GM10248 (cell line): ENCODE data around the gene GNG7.
"Not testable (repeated sequence)": the region's sequence is repeated elsewhere in the genome, so short reads cannot be mapped to it uniquely, and the experiment has no call there.

Source experiments
- CTCF ChIA-PET: fragments of 300-600 bp; sonication (Branson Sonifier 250); formaldehyde crosslinking; extraction: SDS; loops from one replicate; lab custom pipeline; 2021; ENCODE audit warnings: antibody characterized with exemption; lab: Yijun Ruan, JAX
- POLR2A ChIA-PET: fragments of 350-650 bp; sonication (Branson Sonifier 250); formaldehyde crosslinking; extraction: SDS; loops from one replicate; lab custom pipeline; 2020; ENCODE audit warnings: antibody characterized with exemption; lab: Yijun Ruan, JAX
- DNase-seq: peaks from one replicate; pipeline ENCODE4 v3.0.0; 2012; ENCODE audit errors: extremely low spot score
- CTCF ChIP-seq: IDR thresholded peaks from 2 replicates; pipeline ENCODE4 v1.5.1; 2012; ENCODE audit warnings: mild to moderate bottlenecking, low read depth; ENCODE audit errors: extremely low read depth, missing control alignments, control extremely low read depth

Gene GNG7

GRCh38 chr19:2717638-2718541, 15.4 kb upstream of the GNG7 start:
- CTCF ChIA-PET, result no interaction called here
- DNase-seq, result no peak
- POLR2A ChIA-PET, result no interaction called here
- TF ChIP-seq CTCF, result no peak

GRCh38 chr19:2716722-2717637, 14.5 kb upstream of the GNG7 start:
- TF ChIP-seq CTCF, result no peak
- ChIA-PET CTCF (no interaction called here), POLR2A (interaction anchor here (0.6 kb wide), 1 partner anchor 34 kb away, joined by 4 read pairs; no protein-coding TSS in a partner anchor)
- no peak for DNase-seq

- CTCF ChIA-PET, result no interaction called here
- TF ChIP-seq CTCF, result no peak
- no peak for DNase-seq
- POLR2A ChIA-PET, result interaction anchor here (0.6 kb wide), 1 partner anchor 34 kb away, joined by 4 read pairs; no protein-coding TSS in a partner anchor
Measured at GRCh38 chr19:2716275-2716650, 13.8 kb upstream of the GNG7 start.

GRCh38 chr19:2715470-2716274, 13.2 kb upstream of the GNG7 start:
- ChIA-PET POLR2A (interaction anchor here (0.5 kb wide), 1 partner anchor 45 kb away, joined by 7 read pairs; no protein-coding TSS in a partner anchor), CTCF (interaction anchor here (1.0 kb wide), 2 partner anchors 53 to 66 kb away, joined by 3 read pairs; no protein-coding TSS in a partner anchor)
- no peak for DNase-seq
- no peak for TF ChIP-seq CTCF

GRCh38 chr19:2714531-2715269, 12.2 kb upstream of the GNG7 start:
- TF ChIP-seq CTCF, result no peak
- POLR2A ChIA-PET, result interaction anchor here (0.5 kb wide), 1 partner anchor 46 kb away, joined by 7 read pairs; no protein-coding TSS in a partner anchor
- CTCF ChIA-PET, result interaction anchor here (1.0 kb wide), 2 partner anchors 53 to 67 kb away, joined by 3 read pairs; no protein-coding TSS in a partner anchor
- DNase-seq, result no peak

- POLR2A ChIA-PET, CTCF ChIA-PET, DNase-seq: not testable (repeated sequence)
Measured at GRCh38 chr19:2714102-2714501, 11.6 kb upstream of the GNG7 start.

- DNase-seq, POLR2A ChIA-PET: not testable (repeated sequence)
- CTCF ChIA-PET, result interaction anchor here (1.0 kb wide), 1 partner anchor 12 kb away, joined by 3 read pairs; no protein-coding TSS in a partner anchor
Measured at GRCh38 chr19:2713170-2713569, 10.7 kb upstream of the GNG7 start.
